H1 (cell line): ENCODE data around the gene NFIC. TPM values are rescaled to one million over a fixed set of nuclear protein-coding genes. Genes with fewer than 3 reads are reported as not detected.

Source experiments
- CTCF ChIA-PET: fragments of 300-600 bp; sonication (Branson Sonifier 250); formaldehyde crosslinking; loops from one replicate; lab custom pipeline; 2021; ENCODE audit not compliant: partially characterized antibody; lab: Charles Lee
- POLR2A ChIA-PET: fragments of 300-600 bp; sonication (Branson Sonifier 250); formaldehyde crosslinking; loops from one replicate; lab custom pipeline; 2021; ENCODE audit warnings: inconsistent platforms; ENCODE audit not compliant: partially characterized antibody; lab: Charles Lee
- DNase-seq, 2 experiments: peaks; one replicate each; pipeline versions ENCODE4 v3.0.0 to v3.0.0-alpha.2; 2010 to 2022; ENCODE audit warnings: low spot score in 2 of 2, low read depth in 1 of 2, mixed read lengths in 1 of 2
- FAIRE-seq: peaks from 2 replicates; lab custom pipeline; 2011; peaks lifted over from hg19 to GRCh38; lab: Jason Lieb, UNC
- H2AFZ ChIP-seq: 2 replicates; pipeline ENCODE4 v1.8.1; 2012; ENCODE audit warnings: low read length, inconsistent platforms
- H2AK5ac ChIP-seq: 2 replicates; pipeline ENCODE4 v1.6.1; 2013; ENCODE audit warnings: low read depth, low read length
- H2BK120ac ChIP-seq: replicated peaks from 2 replicates; pipeline ENCODE3; 2013; ENCODE audit warnings: low read depth, low read length, inconsistent platforms
- H2BK12ac ChIP-seq: 2 replicates; pipeline ENCODE4 v1.6.1; 2013; ENCODE audit warnings: low read depth, low read length
- H2BK15ac ChIP-seq: 2 replicates; pipeline ENCODE4 v1.6.1; 2013; ENCODE audit warnings: low read length
- H2BK20ac ChIP-seq: 2 replicates; pipeline ENCODE4 v1.6.1; 2013; ENCODE audit warnings: low read length
- H2BK5ac ChIP-seq: 2 replicates; pipeline ENCODE4 v1.6.1; 2013; ENCODE audit warnings: low read depth, low read length
- H3K14ac ChIP-seq: 2 replicates; pipeline ENCODE4 v1.6.1; 2013; ENCODE audit warnings: inconsistent platforms; ENCODE audit not compliant: insufficient read length
- H3K18ac ChIP-seq: 2 replicates; pipeline ENCODE4 v1.6.1; 2013; ENCODE audit warnings: low read length; ENCODE audit errors: extremely low read depth
- H3K23ac ChIP-seq: 2 replicates; pipeline ENCODE4 v1.6.1; 2013; ENCODE audit warnings: inconsistent platforms; ENCODE audit not compliant: insufficient read length
- H3K23me2 ChIP-seq: 2 replicates; pipeline ENCODE4 v1.6.1; 2013; ENCODE audit warnings: low read depth, low read length
- H3K27ac ChIP-seq: 2 replicates; pipeline ENCODE4 v1.6.1; 2011; ENCODE audit warnings: low read depth, low read length, inconsistent platforms
- H3K27me3 ChIP-seq, 4 experiments: replicated peaks in 1 of 4; 1 replicate in 1 of 4; 2 replicates in 3 of 4; pipeline versions ENCODE4 v1.6.1 to v1.8.1; 2011 to 2013; ENCODE audit warnings: low read length in 3 of 4, mild to moderate bottlenecking in 3 of 4, inconsistent platforms in 2 of 4, mixed read lengths in 2 of 4, moderate library complexity in 1 of 4; ENCODE audit not compliant: control insufficient read depth in 3 of 4, insufficient read depth in 3 of 4; ENCODE audit errors: extremely low read depth in 1 of 4
- H3K36me3 ChIP-seq, 4 experiments: 2 replicates each; pipeline versions ENCODE4 v1.6.1 to v1.8.1; 2011 to 2013; ENCODE audit warnings: mild to moderate bottlenecking in 4 of 4, low read length in 3 of 4, moderate library complexity in 2 of 4, control low read depth in 1 of 4, inconsistent platforms in 1 of 4; ENCODE audit not compliant: insufficient read depth in 4 of 4, control insufficient read depth in 2 of 4
- H3K4ac ChIP-seq: replicated peaks from 2 replicates; pipeline ENCODE3; 2013; ENCODE audit warnings: low read length, low read depth, mixed read lengths, inconsistent platforms; ENCODE audit not compliant: insufficient read length
- H3K4me1 ChIP-seq, 4 experiments: replicated peaks in 1 of 4; 1 replicate in 1 of 4; 2 replicates in 3 of 4; pipeline versions ENCODE4 v1.6.1 to v1.8.1; 2011 to 2013; ENCODE audit warnings: low read length in 3 of 4, inconsistent platforms in 2 of 4, mixed read lengths in 1 of 4; ENCODE audit not compliant: insufficient read depth in 4 of 4, control insufficient read depth in 3 of 4
- H3K4me2 ChIP-seq, 2 experiments: 2 replicates each; pipeline versions ENCODE4 v1.6.1 to v1.8.1; 2011 to 2013; ENCODE audit warnings: low read depth in 2 of 2, low read length in 2 of 2, control low read depth in 1 of 2, inconsistent platforms in 1 of 2, mild to moderate bottlenecking in 1 of 2; ENCODE audit not compliant: insufficient read depth in 1 of 2
- H3K4me3 ChIP-seq, 4 experiments: fragments of 200-600, 300-600 bp in 1 of 4; sonication (generic), shearing (Covaris generic), sonication (Bioruptor Twin) in 1 of 4; 2 replicates each; pipeline versions ENCODE4 v1.5.1 to v1.8.1; 2011 to 2016; ENCODE audit warnings: low read length in 4 of 4, low read depth in 3 of 4, control low read depth in 2 of 4, inconsistent platforms in 2 of 4, mild to moderate bottlenecking in 2 of 4, mixed read lengths in 1 of 4, moderate library complexity in 1 of 4; ENCODE audit not compliant: insufficient read depth in 2 of 4; ENCODE audit errors: extremely low read depth in 1 of 4
- H3K56ac ChIP-seq: replicated peaks from 2 replicates; pipeline ENCODE3; 2013; ENCODE audit warnings: low read depth, mild to moderate bottlenecking, mixed read lengths, low read length, inconsistent platforms; ENCODE audit not compliant: insufficient read length
- H3K79me1 ChIP-seq: 2 replicates; pipeline ENCODE4 v1.6.1; 2013; ENCODE audit warnings: low read depth, low read length, control low read depth
- H3K79me2 ChIP-seq, 2 experiments: 2 replicates each; pipeline versions ENCODE4 v1.6.1 to v1.8.1; 2012 to 2013; ENCODE audit warnings: low read length in 2 of 2, mild to moderate bottlenecking in 2 of 2, inconsistent platforms in 1 of 2; ENCODE audit not compliant: insufficient read depth in 2 of 2, control insufficient read depth in 1 of 2
- H3K9ac ChIP-seq, 4 experiments: replicated peaks in 1 of 4; 1 replicate in 1 of 4; 2 replicates in 3 of 4; pipeline versions ENCODE4 v1.6.1 to v1.8.1; 2011 to 2013; ENCODE audit warnings: low read depth in 3 of 4, low read length in 3 of 4, control low read depth in 2 of 4, mild to moderate bottlenecking in 2 of 4, moderate library complexity in 2 of 4, inconsistent platforms in 1 of 4; ENCODE audit errors: extremely low read depth in 1 of 4
- H3K9me3 ChIP-seq, 2 experiments: 2 replicates each; pipeline versions ENCODE4 v1.6.1 to v1.8.1; 2012 to 2013; ENCODE audit warnings: mild to moderate bottlenecking in 2 of 2, moderate library complexity in 2 of 2, control low read depth in 1 of 2, inconsistent platforms in 1 of 2, low read depth in 1 of 2, low read length in 1 of 2, mixed read lengths in 1 of 2; ENCODE audit not compliant: insufficient read depth in 2 of 2
- H4K20me1 ChIP-seq, 2 experiments: replicated peaks in 1 of 2; 2 replicates each; pipeline versions ENCODE3 to v1.8.1; 2011 to 2013; ENCODE audit warnings: inconsistent platforms in 2 of 2, low read length in 2 of 2, mild to moderate bottlenecking in 1 of 2; ENCODE audit not compliant: insufficient read depth in 2 of 2, control insufficient read depth in 1 of 2
- H4K5ac ChIP-seq: 2 replicates; pipeline ENCODE4 v1.6.1; 2013; ENCODE audit warnings: low read length, low read depth, mixed read lengths, inconsistent platforms; ENCODE audit not compliant: insufficient read length
- H4K8ac ChIP-seq: 2 replicates; pipeline ENCODE4 v1.8.0; 2013; ENCODE audit warnings: mild to moderate bottlenecking, moderate library complexity, low read length, inconsistent platforms; ENCODE audit not compliant: insufficient read depth; ENCODE audit errors: extremely low read depth
- H4K91ac ChIP-seq: replicated peaks from 2 replicates; pipeline ENCODE3; 2013; ENCODE audit warnings: low read length, mixed read lengths, inconsistent platforms; ENCODE audit not compliant: insufficient read length
- CREB1 ChIP-seq: IDR thresholded peaks from 2 replicates; pipeline ENCODE4 v1.6.1; 2012; ENCODE audit warnings: inconsistent platforms
- EZH2 ChIP-seq: fragments of 200-600 bp; sonication (generic); IDR thresholded peaks from 2 replicates; pipeline ENCODE4 v1.7.1; 2012; ENCODE audit warnings: low read depth, mild to moderate bottlenecking, moderate library complexity, low read length, inconsistent platforms; ENCODE audit not compliant: severe bottlenecking
- GTF2F1 ChIP-seq: IDR thresholded peaks from 2 replicates; pipeline ENCODE4 v1.6.1; 2012; ENCODE audit warnings: low read depth, low read length, improper control_type of control experiment, borderline replicate concordance
- KDM1A ChIP-seq: fragments of 200-600, 300-600 bp; sonication (generic); IDR thresholded peaks from 2 replicates; pipeline ENCODE4 v1.7.1; 2016; ENCODE audit warnings: mild to moderate bottlenecking, low read length, borderline replicate concordance
- MAFK ChIP-seq: IDR thresholded peaks from 2 replicates; pipeline ENCODE4 v1.6.1; 2012; ENCODE audit warnings: low read depth, mild to moderate bottlenecking, improper control_type of control experiment, low read length
- RAD21 ChIP-seq, 2 experiments: IDR thresholded peaks in 1 of 2; conservative IDR thresholded peaks in 1 of 2; 2 replicates each; pipeline ENCODE4 v1.6.1; 2011; ENCODE audit warnings: low read depth in 2 of 2, low read length in 2 of 2, improper control_type of control experiment in 1 of 2, inconsistent platforms in 1 of 2, mild to moderate bottlenecking in 1 of 2, moderate library complexity in 1 of 2
- RXRA ChIP-seq: IDR thresholded peaks from 2 replicates; pipeline ENCODE4 v1.6.1; 2011; ENCODE audit warnings: low read depth, mild to moderate bottlenecking, low read length, moderate library complexity; ENCODE audit not compliant: insufficient read depth
- SAP30 ChIP-seq: fragments of 300-600 bp; sonication (generic); IDR thresholded peaks from 2 replicates; pipeline ENCODE4 v1.7.1; 2012; ENCODE audit warnings: low read length, moderate library complexity, mild to moderate bottlenecking, inconsistent platforms; ENCODE audit not compliant: insufficient read depth, insufficient replicate concordance
- SP4 ChIP-seq: IDR thresholded peaks from 2 replicates; pipeline ENCODE4 v1.6.1; 2012; ENCODE audit warnings: low read length, inconsistent platforms
- SRF ChIP-seq: IDR thresholded peaks from 2 replicates; pipeline ENCODE4 v1.6.1; 2011; ENCODE audit warnings: mild to moderate bottlenecking, low read depth, low read length, moderate library complexity
- TCF12 ChIP-seq: IDR thresholded peaks from 2 replicates; pipeline ENCODE4 v1.6.1; 2011; ENCODE audit warnings: low read depth, mild to moderate bottlenecking, low read length
- WGBS, 2 experiments: shearing (Covaris generic) in 1 of 2; methylation state at CpG; one replicate each; pipeline versions ENCODE4 v1.1.6 to v1.1.7; 2013 to 2015; ENCODE audit warnings: low lambda C conversion rate in 2 of 2, mixed read lengths in 2 of 2, inconsistent platforms in 1 of 2, low coverage in 1 of 2, missing lambda C conversion rate in 1 of 2; ENCODE audit not compliant: insufficient replicate concordance in 2 of 2, insufficient coverage in 1 of 2, insufficient read length in 1 of 2; ENCODE audit errors: extremely low coverage in 1 of 2, missing lambda C conversion rate in 1 of 2; 5-methylcytosine and 5-hydroxymethylcytosine counted together
- polyA plus RNA-seq, 7 experiments: library from polyadenylated mRNA; depleted of rRNA in 3 of 7; stranded (reverse) in 5 of 7; unstranded in 2 of 7; fragments of >200 nt in 5 of 7; fragments of 200-250 nt in 2 of 7; gene quantifications; 1 replicate in 5 of 7; 2 replicates in 1 of 7; 4 replicates in 1 of 7; pipeline versions ENCODE4 v1.2.1 to v1.2.3, GENCODE V29; 2011 to 2013; ENCODE audit warnings: missing spikeins in 2 of 7, mixed read lengths in 2 of 7
- total RNA-seq: library from RNA; stranded (reverse); fragmentation: NEBNext Ultra II Directional; extraction: Animal tissue kit (Norgen Biotek cat#: 25700); gene quantifications from 2 replicates; pipeline ENCODE4 v1.2.1, GENCODE V29; 2021

NFIC gene
- total and polyA plus RNA-seq, 2 of the 8 experiments (the other 6 are each of a cell fraction or from before 2014, with no cell fraction given): 0.56 to 3.2 TPM

DNA sequence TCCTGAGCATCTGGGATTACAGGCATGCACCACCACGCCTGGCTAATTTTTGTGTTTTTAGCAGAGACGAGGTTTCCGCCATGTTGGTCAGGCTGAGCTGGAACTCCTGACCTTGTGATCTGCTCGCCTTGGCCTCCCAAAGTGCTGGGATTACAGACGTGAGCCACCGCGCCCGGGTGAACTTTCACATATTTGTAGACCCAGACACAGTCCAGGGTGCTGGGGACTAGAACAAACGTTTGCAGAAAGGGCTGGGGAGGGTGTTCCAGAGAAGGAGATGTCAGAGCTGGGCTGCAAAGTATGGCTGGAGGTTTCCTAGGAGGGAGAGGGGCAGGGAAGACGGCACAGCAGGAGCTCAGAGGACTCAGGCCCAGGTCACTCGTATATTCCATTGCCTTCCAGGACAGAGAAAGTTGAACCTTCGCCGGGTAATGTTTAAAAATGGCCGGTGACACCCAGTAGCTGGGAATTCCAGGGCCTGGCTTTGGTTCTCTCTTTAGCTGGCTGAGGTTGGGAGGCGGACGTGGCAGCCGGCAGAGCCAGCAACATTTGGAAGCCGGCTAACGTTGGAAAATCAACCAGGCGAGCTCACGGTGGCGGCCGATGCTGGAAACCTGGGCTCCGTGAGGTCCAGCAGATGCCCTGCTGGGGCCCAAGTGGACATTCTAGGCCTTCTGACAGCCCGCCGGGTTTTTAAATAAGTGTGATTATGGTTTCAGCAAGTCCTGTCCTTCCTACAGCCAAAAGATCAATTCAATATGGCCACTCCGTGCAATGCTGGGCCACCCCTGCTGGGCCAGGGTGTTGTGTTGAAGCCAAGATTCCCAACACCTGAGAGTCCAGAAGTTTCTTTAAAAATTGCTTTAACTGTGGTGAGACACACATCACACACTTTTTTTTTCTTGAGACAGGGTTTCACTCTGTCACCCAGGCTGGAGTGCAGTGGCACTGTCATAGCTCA lies 41.5 kb downstream of the NFIC start:
- H4K91ac ChIP-seq: no peak overlapping the region
- POLR2A ChIA-PET: interaction anchor here (1.1 kb wide), 1 partner anchor 30 kb away, joined by 3 read pairs; no protein-coding TSS in a partner anchor
- no peaks in the 10 kb centered on the region for H3K79me1 ChIP-seq
- no peak overlapping the region for H3K18ac ChIP-seq
- no peak overlapping the region for H2BK5ac ChIP-seq
- no peak overlapping the region for H3K27ac ChIP-seq
- whole genome bisulfite sequencing, 2 experiments: 83% methylated on average over 27 of the region's 27 CpGs; no CpG with 5 or more reads in 1 of the 2 experiments
- H4K8ac ChIP-seq: no peak overlapping the region
- no peaks in the 10 kb centered on the region; a peak in 1 of 7 replicates for H3K27me3 ChIP-seq
- H3K56ac ChIP-seq: no peak overlapping the region
- no peaks in the 10 kb centered on the region for H4K20me1 ChIP-seq
- H3K4me3 ChIP-seq: no peak overlapping the region
- DNase-seq (no peak), FAIRE-seq (no peak)
- H3K23ac ChIP-seq: no peak overlapping the region
- CTCF ChIA-PET: interaction anchor here (0.7 to 1.8 kb wide), 8 partner anchors 11 to 67 kb away, joined by 3 to 7 read pairs (median 3); no protein-coding TSS in a partner anchor
- no peak overlapping the region for H2BK12ac ChIP-seq
- H3K14ac ChIP-seq: no peak overlapping the region
- no peak overlapping the region for H2BK15ac ChIP-seq
- no peaks in the 10 kb centered on the region for H3K36me3 ChIP-seq
- 0 out of 2 replicates have a peak overlapping the region, but pooled peaks have one; percentile 39 for H2AK5ac ChIP-seq
- no peak overlapping the region for H3K4ac ChIP-seq
- H3K4me2 ChIP-seq: no peak overlapping the region
- H2BK20ac ChIP-seq: 0 out of 2 replicates have a peak overlapping the region, but pooled peaks have one; percentile 13
- H3K9me3 ChIP-seq: no peaks in the 10 kb centered on the region
- no peak overlapping the region for H2BK120ac ChIP-seq
- H3K23me2 ChIP-seq: peaks cover 2% of the 10 kb centered on the region
- peaks cover 0 to 5% (median 2%) of the 10 kb centered on the region in 4 experiments; a peak in 3 of 7 replicates for H3K4me1 ChIP-seq
- no peak overlapping the region for H4K5ac ChIP-seq
- H2AFZ ChIP-seq: no peak overlapping the region
- H3K79me2 ChIP-seq: no peaks in the 10 kb centered on the region
- H3K9ac ChIP-seq: no peak overlapping the region
- TF ChIP-seq SAP30: no peak
- no peak for TF ChIP-seq EZH2
- TF ChIP-seq SRF: no peak
- no peak for TF ChIP-seq CREB1
- no peak for TF ChIP-seq RXRA
- no peak for TF ChIP-seq SP4
- TF ChIP-seq RAD21 (IDR thresholded peaks at IDR 0.05 in 1 of 2, conservative IDR thresholded peaks at IDR 0.05 in 1 of 2; ENCODE audit: low read depth in 2 of 2, low read length in 2 of 2): no peak
- no peak for TF ChIP-seq KDM1A
- no peak for TF ChIP-seq TCF12
- TF ChIP-seq MAFK: no peak
- TF ChIP-seq GTF2F1: no peak
